Immature natural killer cell (primary cell): Measurements from ENCODE around the gene LBX1. TPM values are rescaled to one million over a fixed set of nuclear protein-coding genes. Genes with fewer than 3 reads are reported as not detected.

Source experiments
- DNase-seq, 3 donors: peaks; one replicate each; pipeline ENCODE4 v3.0.0; 2022; ENCODE audit warnings: mixed read lengths in 1 of 3
- H3K27ac Mint-ChIP-seq, 6 donors: one replicate each; pipeline ENCODE4 v1.8.0; 2020; ENCODE audit warnings: mixed read lengths in 6 of 6, mild to moderate bottlenecking in 5 of 6, inconsistent platforms in 4 of 6, moderate library complexity in 3 of 6
- H3K27me3 Mint-ChIP-seq, 3 donors: one replicate each; pipeline ENCODE4 v1.8.0; 2020 to 2021; ENCODE audit warnings: low read depth in 3 of 3, mild to moderate bottlenecking in 3 of 3, mixed read lengths in 3 of 3, moderate library complexity in 3 of 3, inconsistent platforms in 1 of 3
- H3K36me3 Mint-ChIP-seq, 3 donors: one replicate each; pipeline ENCODE4 v1.8.0; 2020; ENCODE audit warnings: mixed read lengths in 3 of 3, inconsistent platforms in 2 of 3, mild to moderate bottlenecking in 2 of 3
- H3K4me1 Mint-ChIP-seq, 2 donors: one replicate each; pipeline ENCODE4 v1.8.0; 2020; ENCODE audit warnings: inconsistent platforms in 2 of 2, mild to moderate bottlenecking in 2 of 2, mixed read lengths in 2 of 2, moderate library complexity in 1 of 2
- H3K4me3 Mint-ChIP-seq, 5 donors: one replicate each; pipeline ENCODE4 v1.8.0; 2020; ENCODE audit warnings: mild to moderate bottlenecking in 5 of 5, mixed read lengths in 5 of 5, inconsistent platforms in 3 of 5, moderate library complexity in 3 of 5
- H3K9me3 Mint-ChIP-seq, 6 donors: one replicate each; pipeline ENCODE4 v1.8.0; 2020; ENCODE audit warnings: mild to moderate bottlenecking in 6 of 6, mixed read lengths in 6 of 6, inconsistent platforms in 4 of 6, moderate library complexity in 3 of 6
- polyA plus RNA-seq, 3 donors: library from polyadenylated mRNA; unstranded; fragments of 300-500 nt; fragmentation: Illumina TruSeq; gene quantifications; one replicate each; pipeline ENCODE4 v1.2.3, GENCODE V29; 2021

The LBX1 gene
- polyA plus RNA-seq, 3 donors from 2014 or later: not detected

GRCh38 chr10:101236376-101237080 lies 7.3 kb upstream of the LBX1 start:
- Mint-ChIP-seq H3K4me1 (peaks cover 6 to 10% of the 10 kb centered on the region in 2 donors), H3K9me3 (no peaks in the 10 kb centered on the region), H3K27ac (no peak overlapping the region), H3K4me3 (peak overlapping the region in 1 of 5 donors; percentile 50), H3K27me3 (peaks cover 30 to 46% (median 37%) of the 10 kb centered on the region in 3 donors), H3K36me3 (no peaks in the 10 kb centered on the region)
- no peak for DNase-seq

- peaks cover 28 to 42% (median 36%) of the 10 kb centered on the region in 3 donors for H3K27me3 Mint-ChIP-seq
- H3K36me3 Mint-ChIP-seq: no peaks in the 10 kb centered on the region
- H3K9me3 Mint-ChIP-seq: no peaks in the 10 kb centered on the region
Measured at GRCh38 chr10:101235766-101236165, 6.5 kb upstream of the LBX1 start.

GRCh38 chr10:101234333-101234732 lies 5.1 kb upstream of the LBX1 start:
- peaks cover 6 to 10% of the 10 kb centered on the region in 2 donors for H3K4me1 Mint-ChIP-seq
- no peak overlapping the region for H3K4me3 Mint-ChIP-seq
- no peaks in the 10 kb centered on the region for H3K9me3 Mint-ChIP-seq
- DNase-seq: no peak
- H3K27me3 Mint-ChIP-seq: peaks cover 30 to 37% (median 35%) of the 10 kb centered on the region in 3 donors
- no peak overlapping the region for H3K27ac Mint-ChIP-seq
- no peaks in the 10 kb centered on the region for H3K36me3 Mint-ChIP-seq

More at GRCh38 chr10:101235766-101236165, 6.5 kb upstream of the LBX1 start:
- Mint-ChIP-seq H3K27ac (no peak overlapping the region), H3K4me1 (peaks cover 6 to 10% of the 10 kb centered on the region in 2 donors), H3K4me3 (no peak overlapping the region)
- no peak for DNase-seq

- Mint-ChIP-seq H3K36me3 (no peaks in the 10 kb centered on the region), H3K27ac (no peak overlapping the region), H3K27me3 (peaks cover 28 to 38% (median 35%) of the 10 kb centered on the region in 3 donors), H3K4me1 (peaks cover 9 to 10% of the 10 kb centered on the region in 2 donors), H3K4me3 (no peak overlapping the region), H3K9me3 (no peaks in the 10 kb centered on the region)
- DNase-seq: no peak
Measured at GRCh38 chr10:101233863-101234262, 4.6 kb upstream of the LBX1 start.

GRCh38 chr10:101233443-101233842 lies 4.2 kb upstream of the LBX1 start:
- peaks cover 28 to 38% (median 35%) of the 10 kb centered on the region in 3 donors for H3K27me3 Mint-ChIP-seq
- H3K4me1 Mint-ChIP-seq: peaks cover 9 to 10% of the 10 kb centered on the region in 2 donors
- no peaks in the 10 kb centered on the region for H3K9me3 Mint-ChIP-seq
- H3K36me3 Mint-ChIP-seq: no peaks in the 10 kb centered on the region
- H3K4me3 Mint-ChIP-seq: no peak overlapping the region
- H3K27ac Mint-ChIP-seq: no peak overlapping the region
- DNase-seq: no peak

- H3K36me3 Mint-ChIP-seq: no peaks in the 10 kb centered on the region
- H3K4me3 Mint-ChIP-seq: peak overlapping the region in 1 of 5 donors; percentile 16
- H3K27ac Mint-ChIP-seq: no peak overlapping the region
- H3K9me3 Mint-ChIP-seq: no peaks in the 10 kb centered on the region
- H3K27me3 Mint-ChIP-seq: peaks cover 25 to 37% (median 36%) of the 10 kb centered on the region in 3 donors
- H3K4me1 Mint-ChIP-seq: peaks cover 10 to 11% of the 10 kb centered on the region in 2 donors
- no peak for DNase-seq
Measured at GRCh38 chr10:101231912-101232689, 2.8 kb upstream of the LBX1 start.

GRCh38 chr10:101231092-101231491 lies 1.8 kb upstream of the LBX1 start:
- Mint-ChIP-seq H3K36me3 (no peaks in the 10 kb centered on the region), H3K4me3 (no peak overlapping the region), H3K27ac (no peak overlapping the region), H3K9me3 (peaks cover 0 to 1% (median 0%) of the 10 kb centered on the region in 6 donors), H3K27me3 (peaks cover 30 to 41% (median 41%) of the 10 kb centered on the region in 3 donors), H3K4me1 (peaks cover 17 to 18% of the 10 kb centered on the region in 2 donors)
- no peak for DNase-seq

- H3K4me1 Mint-ChIP-seq: peaks cover 21 to 24% of the 10 kb centered on the region in 2 donors
- H3K27me3 Mint-ChIP-seq: peaks cover 32 to 43% (median 43%) of the 10 kb centered on the region in 3 donors
- no peaks in the 10 kb centered on the region for H3K36me3 Mint-ChIP-seq
- no peak for DNase-seq
- H3K27ac Mint-ChIP-seq: no peak overlapping the region
- peak overlapping the region in 1 of 5 donors; percentile 30 for H3K4me3 Mint-ChIP-seq
- H3K9me3 Mint-ChIP-seq: peaks cover 0 to 2% (median 0%) of the 10 kb centered on the region in 6 donors
Measured at GRCh38 chr10:101230183-101230917, 1.1 kb upstream of the LBX1 start.

GRCh38 chr10:101228966-101229265 lies 347 bp downstream of the LBX1 start:
- DNase-seq: no peak
- Mint-ChIP-seq H3K27ac (no peak overlapping the region), H3K4me3 (peak overlapping the region in 1 of 5 donors; percentile 70), H3K36me3 (peaks cover 0 to 3% (median 0%) of the 10 kb centered on the region in 3 donors), H3K27me3 (peaks cover 28 to 40% (median 40%) of the 10 kb centered on the region in 3 donors), H3K4me1 (peaks cover 28 to 29% of the 10 kb centered on the region in 2 donors), H3K9me3 (peaks cover 0 to 2% (median 0%) of the 10 kb centered on the region in 6 donors)

- DNase-seq: no peak
- Mint-ChIP-seq H3K27ac (no peak overlapping the region), H3K36me3 (peaks cover 0 to 3% (median 0%) of the 10 kb centered on the region in 3 donors), H3K9me3 (peaks cover 0 to 2% (median 0%) of the 10 kb centered on the region in 6 donors), H3K4me3 (peak overlapping the region in 4 of 5 donors; percentile 3 to 76 (median 56)), H3K27me3 (peaks cover 28 to 40% (median 40%) of the 10 kb centered on the region in 3 donors), H3K4me1 (peaks cover 28 to 31% of the 10 kb centered on the region in 2 donors)
Measured at GRCh38 chr10:101228153-101228965, 904 bp downstream of the LBX1 start.

GRCh38 chr10:101227429-101228152 lies 1.7 kb downstream of the LBX1 start:
- H3K36me3 Mint-ChIP-seq: peaks cover 0 to 3% (median 0%) of the 10 kb centered on the region in 3 donors
- peaks cover 30 to 41% (median 37%) of the 10 kb centered on the region in 3 donors for H3K27me3 Mint-ChIP-seq
- no peak for DNase-seq
- peaks cover 28 to 33% of the 10 kb centered on the region in 2 donors for H3K4me1 Mint-ChIP-seq
- H3K4me3 Mint-ChIP-seq: peak overlapping the region; percentile 47 to 76 (median 54)
- H3K27ac Mint-ChIP-seq: no peak overlapping the region
- peaks cover 0 to 2% (median 0%) of the 10 kb centered on the region in 6 donors for H3K9me3 Mint-ChIP-seq
